ENCODE measurements around the gene NID2.

The NID2 gene

DNA sequence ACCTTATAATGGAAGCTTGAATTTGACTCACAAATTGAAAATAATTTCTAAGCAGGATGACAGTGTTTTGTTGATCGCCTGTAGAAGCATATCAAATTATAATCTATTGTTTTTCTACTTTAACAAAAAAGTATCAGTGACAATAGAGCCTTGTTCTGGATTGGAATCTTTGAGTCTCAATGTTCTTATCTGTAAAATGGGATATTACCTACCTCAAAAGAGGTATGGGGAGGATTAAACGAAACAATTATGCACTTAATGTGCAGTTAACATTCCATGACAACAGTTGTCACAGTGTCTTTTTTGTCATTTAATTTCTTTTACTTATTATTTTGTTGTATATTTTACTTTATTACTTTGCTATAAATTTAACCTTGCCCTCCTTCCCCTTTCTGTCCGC is 78.4 kb downstream of the NID2 start:
- intact Hi-C loops (cut with DNase I; ENCODE audit: low total_unique reads), result no loop called here
- Histone ChIP-seq H3K9me3 (no peaks in the 10 kb centered on the region), H3K4me3 (peak overlapping the region; percentile 88 to 95), H3K27me3 (no peaks in the 10 kb centered on the region), H3K4me1 (peaks cover 0 to 23% (median 19%) of the 10 kb centered on the region in 4 donors), H3K27ac (peak overlapping the region; percentile 89 to 90), H3K36me3 (peaks cover 21 to 41% (median 24%) of the 10 kb centered on the region in 3 donors)
- DNase-seq, result no peak
- TF ChIP-seq CTCF (IDR thresholded peaks at IDR 0.05), result no peak

DNA sequence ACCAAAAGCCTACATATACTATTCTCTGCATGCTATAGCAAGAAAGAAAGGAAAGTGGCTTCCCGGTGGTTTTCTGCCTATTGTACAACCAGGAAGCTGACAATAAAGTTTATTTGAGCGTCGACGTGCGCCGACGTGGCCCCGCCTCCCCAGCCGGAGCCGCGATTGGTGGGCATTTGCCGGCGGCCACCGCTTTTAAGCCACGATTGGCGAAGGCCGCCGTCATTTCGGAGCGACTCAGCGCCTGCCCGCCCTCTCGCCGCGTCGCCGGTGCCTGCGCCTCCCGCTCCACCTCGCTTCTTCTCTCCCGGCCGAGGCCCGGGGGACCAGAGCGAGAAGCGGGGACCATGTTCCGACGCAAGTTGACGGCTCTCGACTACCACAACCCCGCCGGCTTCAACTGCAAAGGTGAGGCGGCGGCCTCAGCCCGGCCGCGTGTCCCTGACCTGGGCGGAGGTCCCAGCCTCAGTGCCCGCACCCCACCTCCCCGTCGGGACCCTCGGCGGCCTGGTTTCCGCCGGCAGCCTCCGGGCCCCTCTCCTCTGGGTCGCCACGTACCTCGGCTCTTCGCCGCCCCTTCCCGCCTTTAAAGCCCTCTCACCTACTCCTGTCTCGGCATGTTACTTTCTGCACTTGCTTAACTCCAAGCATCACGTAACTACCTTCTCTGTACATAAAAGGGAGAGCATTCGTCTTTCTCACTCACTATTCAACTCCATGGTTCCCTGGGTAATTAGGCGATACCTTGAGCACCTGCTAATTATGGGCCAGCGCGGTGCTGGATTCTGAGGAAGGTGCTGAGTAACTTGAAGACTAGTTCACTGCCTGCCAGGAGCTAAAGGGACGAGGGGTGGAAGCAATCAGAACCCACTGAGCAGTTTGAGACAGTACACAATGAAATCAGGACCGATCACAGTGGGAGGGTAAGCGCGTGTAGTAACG is 79.3 kb downstream of the NID2 start, which contains the start of gene RTRAF:
Gene RTRAF, plus strand, starts transcription at position 254 of the 942 bp plus-strand sequence. Its CDS starts 94 bp downstream, at position 348.
- Histone ChIP-seq H3K4me3 (peak within 1 kb of the TSS; percentile 88 to 95), H3K4me1 (peaks cover 0 to 23% (median 19%) of the 10 kb centered on the region in 4 donors), H3K27me3 (no peaks in the 10 kb centered on the region), H3K9me3 (no peaks in the 10 kb centered on the region), H3K27ac (peak within 1 kb of the TSS; percentile 89 to 90), H3K36me3 (peaks cover 15 to 31% (median 20%) of the 10 kb centered on the region in 3 donors)
- no peak for TF ChIP-seq CTCF (IDR thresholded peaks at IDR 0.05)
- intact Hi-C loops (cut with DNase I; ENCODE audit: low total_unique reads), result no loop called here
- peak; percentile 87 to 95 for DNase-seq

- no peak for TF ChIP-seq CTCF (IDR thresholded peaks at IDR 0.05)
- H3K4me3 ChIP-seq, result no peak overlapping the region
- peak overlapping the region in 1 of 2 donors; percentile 89 for H3K27ac ChIP-seq
These were observed 80.6 kb downstream of the NID2 start for GRCh38 chr14:51988221-51988620.

GRCh38 chr14:51981218-51981854 is 87.5 kb downstream of the NID2 start:
- no peak overlapping the region for H3K4me3 ChIP-seq
- H3K27me3 ChIP-seq, result no peaks in the 10 kb centered on the region
- TF ChIP-seq CTCF (IDR thresholded peaks at IDR 0.05), result no peak
- intact Hi-C loops (cut with DNase I; ENCODE audit: low total_unique reads), result no loop called here
- no peak overlapping the region for H3K27ac ChIP-seq
- no peak for DNase-seq
- H3K9me3 ChIP-seq, result no peaks in the 10 kb centered on the region
- no peaks in the 10 kb centered on the region for H3K36me3 ChIP-seq
- H3K4me1 ChIP-seq, result peaks cover 0 to 5% (median 0%) of the 10 kb centered on the region in 4 donors

More at GRCh38 chr14:51988221-51988620, 80.6 kb downstream of the NID2 start:
- Histone ChIP-seq H3K36me3 (peaks cover 1 to 20% (median 11%) of the 10 kb centered on the region in 3 donors), H3K9me3 (no peaks in the 10 kb centered on the region), H3K27me3 (no peaks in the 10 kb centered on the region), H3K4me1 (peaks cover 0 to 23% (median 19%) of the 10 kb centered on the region in 4 donors)
- intact Hi-C loops (cut with DNase I; ENCODE audit: low total_unique reads), result no loop called here
- no peak for DNase-seq

- Histone ChIP-seq H3K27me3 (no peaks in the 10 kb centered on the region), H3K4me1 (peaks cover 0 to 5% (median 0%) of the 10 kb centered on the region in 4 donors), H3K4me3 (no peak overlapping the region), H3K27ac (no peak overlapping the region), H3K9me3 (no peaks in the 10 kb centered on the region), H3K36me3 (no peaks in the 10 kb centered on the region)
- peak; percentile 78 to 85 for TF ChIP-seq CTCF (IDR thresholded peaks at IDR 0.05)
- intact Hi-C loops (cut with DNase I; ENCODE audit: low total_unique reads), result no loop called here
- DNase-seq, result peak; percentile 83 to 85
These were observed 89.7 kb downstream of the NID2 start for GRCh38 chr14:51979088-51979709.

All from tibial artery (tissue), 4 donors.